H1 (cell line): ENCODE measurements around the gene ZBTB33. TPM values are rescaled to one million over a fixed set of nuclear protein-coding genes. Genes with fewer than 3 reads are reported as not detected.

ENCODE experiments used
- CTCF ChIA-PET: fragments of 300-600 bp; sonication (Branson Sonifier 250); formaldehyde crosslinking; loops from one replicate; lab custom pipeline; 2021; ENCODE audit not compliant: partially characterized antibody; lab: Charles Lee
- POLR2A ChIA-PET: fragments of 300-600 bp; sonication (Branson Sonifier 250); formaldehyde crosslinking; loops from one replicate; lab custom pipeline; 2021; ENCODE audit warnings: inconsistent platforms; ENCODE audit not compliant: partially characterized antibody; lab: Charles Lee
- DNase-seq, 2 experiments: peaks; one replicate each; pipeline versions ENCODE4 v3.0.0 to v3.0.0-alpha.2; 2010 to 2022; ENCODE audit warnings: low spot score in 2 of 2, low read depth in 1 of 2, mixed read lengths in 1 of 2
- FAIRE-seq: peaks from 2 replicates; lab custom pipeline; 2011; peaks lifted over from hg19 to GRCh38; lab: Jason Lieb, UNC
- H2AFZ ChIP-seq: 2 replicates; pipeline ENCODE4 v1.8.1; 2012; ENCODE audit warnings: low read length, inconsistent platforms
- H2AK5ac ChIP-seq: 2 replicates; pipeline ENCODE4 v1.6.1; 2013; ENCODE audit warnings: low read depth, low read length
- H2BK120ac ChIP-seq: replicated peaks from 2 replicates; pipeline ENCODE3; 2013; ENCODE audit warnings: low read depth, low read length, inconsistent platforms
- H2BK12ac ChIP-seq: 2 replicates; pipeline ENCODE4 v1.6.1; 2013; ENCODE audit warnings: low read depth, low read length
- H2BK15ac ChIP-seq: 2 replicates; pipeline ENCODE4 v1.6.1; 2013; ENCODE audit warnings: low read length
- H2BK20ac ChIP-seq: 2 replicates; pipeline ENCODE4 v1.6.1; 2013; ENCODE audit warnings: low read length
- H2BK5ac ChIP-seq: 2 replicates; pipeline ENCODE4 v1.6.1; 2013; ENCODE audit warnings: low read depth, low read length
- H3K14ac ChIP-seq: 2 replicates; pipeline ENCODE4 v1.6.1; 2013; ENCODE audit warnings: inconsistent platforms; ENCODE audit not compliant: insufficient read length
- H3K18ac ChIP-seq: 2 replicates; pipeline ENCODE4 v1.6.1; 2013; ENCODE audit warnings: low read length; ENCODE audit errors: extremely low read depth
- H3K23ac ChIP-seq: 2 replicates; pipeline ENCODE4 v1.6.1; 2013; ENCODE audit warnings: inconsistent platforms; ENCODE audit not compliant: insufficient read length
- H3K23me2 ChIP-seq: 2 replicates; pipeline ENCODE4 v1.6.1; 2013; ENCODE audit warnings: low read depth, low read length
- H3K27ac ChIP-seq: 2 replicates; pipeline ENCODE4 v1.6.1; 2011; ENCODE audit warnings: low read depth, low read length, inconsistent platforms
- H3K27me3 ChIP-seq, 4 experiments: replicated peaks in 1 of 4; 1 replicate in 1 of 4; 2 replicates in 3 of 4; pipeline versions ENCODE4 v1.6.1 to v1.8.1; 2011 to 2013; ENCODE audit warnings: low read length in 3 of 4, mild to moderate bottlenecking in 3 of 4, inconsistent platforms in 2 of 4, mixed read lengths in 2 of 4, moderate library complexity in 1 of 4; ENCODE audit not compliant: control insufficient read depth in 3 of 4, insufficient read depth in 3 of 4; ENCODE audit errors: extremely low read depth in 1 of 4
- H3K36me3 ChIP-seq, 4 experiments: 2 replicates each; pipeline versions ENCODE4 v1.6.1 to v1.8.1; 2011 to 2013; ENCODE audit warnings: mild to moderate bottlenecking in 4 of 4, low read length in 3 of 4, moderate library complexity in 2 of 4, control low read depth in 1 of 4, inconsistent platforms in 1 of 4; ENCODE audit not compliant: insufficient read depth in 4 of 4, control insufficient read depth in 2 of 4
- H3K4ac ChIP-seq: replicated peaks from 2 replicates; pipeline ENCODE3; 2013; ENCODE audit warnings: low read length, low read depth, mixed read lengths, inconsistent platforms; ENCODE audit not compliant: insufficient read length
- H3K4me1 ChIP-seq, 4 experiments: replicated peaks in 1 of 4; 1 replicate in 1 of 4; 2 replicates in 3 of 4; pipeline versions ENCODE4 v1.6.1 to v1.8.1; 2011 to 2013; ENCODE audit warnings: low read length in 3 of 4, inconsistent platforms in 2 of 4, mixed read lengths in 1 of 4; ENCODE audit not compliant: insufficient read depth in 4 of 4, control insufficient read depth in 3 of 4
- H3K4me2 ChIP-seq, 2 experiments: 2 replicates each; pipeline versions ENCODE4 v1.6.1 to v1.8.1; 2011 to 2013; ENCODE audit warnings: low read depth in 2 of 2, low read length in 2 of 2, control low read depth in 1 of 2, inconsistent platforms in 1 of 2, mild to moderate bottlenecking in 1 of 2; ENCODE audit not compliant: insufficient read depth in 1 of 2
- H3K4me3 ChIP-seq, 4 experiments: fragments of 200-600, 300-600 bp in 1 of 4; sonication (generic), shearing (Covaris generic), sonication (Bioruptor Twin) in 1 of 4; 2 replicates each; pipeline versions ENCODE4 v1.5.1 to v1.8.1; 2011 to 2016; ENCODE audit warnings: low read length in 4 of 4, low read depth in 3 of 4, control low read depth in 2 of 4, inconsistent platforms in 2 of 4, mild to moderate bottlenecking in 2 of 4, mixed read lengths in 1 of 4, moderate library complexity in 1 of 4; ENCODE audit not compliant: insufficient read depth in 2 of 4; ENCODE audit errors: extremely low read depth in 1 of 4
- H3K56ac ChIP-seq: replicated peaks from 2 replicates; pipeline ENCODE3; 2013; ENCODE audit warnings: low read depth, mild to moderate bottlenecking, mixed read lengths, low read length, inconsistent platforms; ENCODE audit not compliant: insufficient read length
- H3K79me1 ChIP-seq: 2 replicates; pipeline ENCODE4 v1.6.1; 2013; ENCODE audit warnings: low read depth, low read length, control low read depth
- H3K79me2 ChIP-seq, 2 experiments: 2 replicates each; pipeline versions ENCODE4 v1.6.1 to v1.8.1; 2012 to 2013; ENCODE audit warnings: low read length in 2 of 2, mild to moderate bottlenecking in 2 of 2, inconsistent platforms in 1 of 2; ENCODE audit not compliant: insufficient read depth in 2 of 2, control insufficient read depth in 1 of 2
- H3K9ac ChIP-seq, 4 experiments: replicated peaks in 1 of 4; 1 replicate in 1 of 4; 2 replicates in 3 of 4; pipeline versions ENCODE4 v1.6.1 to v1.8.1; 2011 to 2013; ENCODE audit warnings: low read depth in 3 of 4, low read length in 3 of 4, control low read depth in 2 of 4, mild to moderate bottlenecking in 2 of 4, moderate library complexity in 2 of 4, inconsistent platforms in 1 of 4; ENCODE audit errors: extremely low read depth in 1 of 4
- H3K9me3 ChIP-seq, 2 experiments: 2 replicates each; pipeline versions ENCODE4 v1.6.1 to v1.8.1; 2012 to 2013; ENCODE audit warnings: mild to moderate bottlenecking in 2 of 2, moderate library complexity in 2 of 2, control low read depth in 1 of 2, inconsistent platforms in 1 of 2, low read depth in 1 of 2, low read length in 1 of 2, mixed read lengths in 1 of 2; ENCODE audit not compliant: insufficient read depth in 2 of 2
- H4K20me1 ChIP-seq, 2 experiments: replicated peaks in 1 of 2; 2 replicates each; pipeline versions ENCODE3 to v1.8.1; 2011 to 2013; ENCODE audit warnings: inconsistent platforms in 2 of 2, low read length in 2 of 2, mild to moderate bottlenecking in 1 of 2; ENCODE audit not compliant: insufficient read depth in 2 of 2, control insufficient read depth in 1 of 2
- H4K5ac ChIP-seq: 2 replicates; pipeline ENCODE4 v1.6.1; 2013; ENCODE audit warnings: low read length, low read depth, mixed read lengths, inconsistent platforms; ENCODE audit not compliant: insufficient read length
- H4K8ac ChIP-seq: 2 replicates; pipeline ENCODE4 v1.8.0; 2013; ENCODE audit warnings: mild to moderate bottlenecking, moderate library complexity, low read length, inconsistent platforms; ENCODE audit not compliant: insufficient read depth; ENCODE audit errors: extremely low read depth
- H4K91ac ChIP-seq: replicated peaks from 2 replicates; pipeline ENCODE3; 2013; ENCODE audit warnings: low read length, mixed read lengths, inconsistent platforms; ENCODE audit not compliant: insufficient read length
- CBX8 ChIP-seq: fragments of 300-800, 300-1000 bp; sonication (generic); IDR thresholded peaks from 2 replicates; pipeline ENCODE4 v1.7.1; 2016; ENCODE audit warnings: low read depth, low read length, borderline replicate concordance
- HDAC6 ChIP-seq: IDR thresholded peaks from one replicate; pipeline ENCODE4 v1.7.1; 2012; ENCODE audit warnings: low read depth, mild to moderate bottlenecking, inconsistent platforms, low read length, moderate library complexity
- MAX ChIP-seq: IDR thresholded peaks from 2 replicates; pipeline ENCODE4 v1.6.1; 2012; ENCODE audit warnings: inconsistent platforms
- RAD21 ChIP-seq, 2 experiments: IDR thresholded peaks in 1 of 2; conservative IDR thresholded peaks in 1 of 2; 2 replicates each; pipeline ENCODE4 v1.6.1; 2011; ENCODE audit warnings: low read depth in 2 of 2, low read length in 2 of 2, improper control_type of control experiment in 1 of 2, inconsistent platforms in 1 of 2, mild to moderate bottlenecking in 1 of 2, moderate library complexity in 1 of 2
- RNF2 ChIP-seq: fragments of 200-900, 300-1000 bp; sonication (generic); IDR thresholded peaks from 2 replicates; pipeline ENCODE4 v1.7.1; 2016; ENCODE audit warnings: borderline replicate concordance, low read depth, mild to moderate bottlenecking, antibody characterized with exemption, low read length; ENCODE audit not compliant: poor library complexity, severe bottlenecking; ENCODE audit errors: missing control alignments
- TAF1 ChIP-seq: IDR thresholded peaks from 2 replicates; pipeline ENCODE4 v1.6.1; 2011; ENCODE audit warnings: mild to moderate bottlenecking, low read depth, low read length
- WGBS, 2 experiments: shearing (Covaris generic) in 1 of 2; methylation state at CpG; one replicate each; pipeline versions ENCODE4 v1.1.6 to v1.1.7; 2013 to 2015; ENCODE audit warnings: low lambda C conversion rate in 2 of 2, mixed read lengths in 2 of 2, inconsistent platforms in 1 of 2, low coverage in 1 of 2, missing lambda C conversion rate in 1 of 2; ENCODE audit not compliant: insufficient replicate concordance in 2 of 2, insufficient coverage in 1 of 2, insufficient read length in 1 of 2; ENCODE audit errors: extremely low coverage in 1 of 2, missing lambda C conversion rate in 1 of 2; 5-methylcytosine and 5-hydroxymethylcytosine counted together
- polyA plus RNA-seq, 7 experiments: library from polyadenylated mRNA; depleted of rRNA in 3 of 7; stranded (reverse) in 5 of 7; unstranded in 2 of 7; fragments of >200 nt in 5 of 7; fragments of 200-250 nt in 2 of 7; gene quantifications; 1 replicate in 5 of 7; 2 replicates in 1 of 7; 4 replicates in 1 of 7; pipeline versions ENCODE4 v1.2.1 to v1.2.3, GENCODE V29; 2011 to 2013; ENCODE audit warnings: missing spikeins in 2 of 7, mixed read lengths in 2 of 7
- total RNA-seq: library from RNA; stranded (reverse); fragmentation: NEBNext Ultra II Directional; extraction: Animal tissue kit (Norgen Biotek cat#: 25700); gene quantifications from 2 replicates; pipeline ENCODE4 v1.2.1, GENCODE V29; 2021
- TF ChIP-seq, protein P1 (sequence below), 3 experiments: IDR thresholded peaks; 1 replicate in 2 of 3; 2 replicates in 1 of 3; pipeline versions ENCODE4 v1.5.1 to v1.6.1; 2011; ENCODE audit warnings: low read length in 3 of 3, mild to moderate bottlenecking in 3 of 3, inconsistent platforms in 2 of 3, low read depth in 1 of 3, moderate library complexity in 1 of 3; ENCODE audit not compliant: insufficient read depth in 1 of 3; ENCODE audit errors: control extremely low read depth in 1 of 3

Gene ZBTB33
- total and polyA plus RNA-seq, 2 of the 8 experiments (the other 6 are each of a cell fraction or from before 2014, with no cell fraction given), result 3.4 to 14.9 TPM

DNA sequence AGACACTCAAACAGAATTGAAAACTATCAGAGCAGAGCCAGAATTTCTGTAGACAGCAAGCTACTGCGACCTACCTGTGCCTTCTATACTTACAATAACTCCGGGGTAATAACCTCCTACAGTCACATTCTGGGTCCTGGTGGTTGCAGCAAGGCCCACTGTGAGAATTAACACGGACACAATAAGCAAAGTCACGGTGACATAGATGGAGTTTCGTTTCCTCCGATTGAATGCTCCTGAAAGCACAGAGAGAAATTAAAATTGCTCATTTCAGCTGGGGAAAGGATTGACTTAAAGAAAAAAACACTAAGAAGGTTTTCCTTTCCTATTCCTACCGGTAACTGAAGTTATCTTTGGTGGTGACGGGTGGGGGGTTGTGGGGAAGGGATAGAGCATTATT, 53.6 kb downstream of the ZBTB33 start:
- Histone ChIP-seq H2BK12ac (no peak overlapping the region), H2BK20ac (no peak overlapping the region), H3K79me2 (no peaks in the 10 kb centered on the region), H3K4ac (no peak overlapping the region), H3K36me3 (no peaks in the 10 kb centered on the region), H2BK120ac (no peak overlapping the region), H3K9me3 (no peaks in the 10 kb centered on the region), H4K8ac (no peak overlapping the region), H3K4me2 (no peak overlapping the region), H2BK5ac (no peak overlapping the region), H3K79me1 (no peaks in the 10 kb centered on the region), H2AFZ (no peak overlapping the region), H3K18ac (no peak overlapping the region), H2BK15ac (no peak overlapping the region), H3K4me1 (peaks cover 0 to 6% (median 4%) of the 10 kb centered on the region in 4 experiments; a peak in 3 of 7 replicates), H3K4me3 (no peak overlapping the region), H3K27ac (no peak overlapping the region), H3K9ac (no peak overlapping the region), H3K56ac (no peak overlapping the region), H4K91ac (no peak overlapping the region), H2AK5ac (no peak overlapping the region), H3K27me3 (peaks cover 0 to 38% (median 25%) of the 10 kb centered on the region in 4 experiments; a peak in 5 of 7 replicates), H4K5ac (no peak overlapping the region), H3K23ac (no peak overlapping the region), H3K14ac (no peak overlapping the region), H3K23me2 (no peaks in the 10 kb centered on the region; the same call in 1 of the 2 replicates), H4K20me1 (no peaks in the 10 kb centered on the region)
- FAIRE-seq (no peak), DNase-seq (no peak)
- TF ChIP-seq RAD21 (IDR thresholded peaks at IDR 0.05 in 1 of 2, conservative IDR thresholded peaks at IDR 0.05 in 1 of 2; ENCODE audit: low read depth in 2 of 2, low read length in 2 of 2) (no peak), RNF2 (no peak), MAX (no peak), CBX8 (no peak), TAF1 (no peak), HDAC6 (no peak)
- TF ChIP-seq, protein P1, sequence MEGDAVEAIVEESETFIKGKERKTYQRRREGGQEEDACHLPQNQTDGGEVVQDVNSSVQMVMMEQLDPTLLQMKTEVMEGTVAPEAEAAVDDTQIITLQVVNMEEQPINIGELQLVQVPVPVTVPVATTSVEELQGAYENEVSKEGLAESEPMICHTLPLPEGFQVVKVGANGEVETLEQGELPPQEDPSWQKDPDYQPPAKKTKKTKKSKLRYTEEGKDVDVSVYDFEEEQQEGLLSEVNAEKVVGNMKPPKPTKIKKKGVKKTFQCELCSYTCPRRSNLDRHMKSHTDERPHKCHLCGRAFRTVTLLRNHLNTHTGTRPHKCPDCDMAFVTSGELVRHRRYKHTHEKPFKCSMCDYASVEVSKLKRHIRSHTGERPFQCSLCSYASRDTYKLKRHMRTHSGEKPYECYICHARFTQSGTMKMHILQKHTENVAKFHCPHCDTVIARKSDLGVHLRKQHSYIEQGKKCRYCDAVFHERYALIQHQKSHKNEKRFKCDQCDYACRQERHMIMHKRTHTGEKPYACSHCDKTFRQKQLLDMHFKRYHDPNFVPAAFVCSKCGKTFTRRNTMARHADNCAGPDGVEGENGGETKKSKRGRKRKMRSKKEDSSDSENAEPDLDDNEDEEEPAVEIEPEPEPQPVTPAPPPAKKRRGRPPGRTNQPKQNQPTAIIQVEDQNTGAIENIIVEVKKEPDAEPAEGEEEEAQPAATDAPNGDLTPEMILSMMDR (IDR thresholded peaks at IDR 0.05; ENCODE audit: control extremely low read depth in 1 of 3, insufficient read depth in 1 of 3, low read depth in 1 of 3, low read length in 3 of 3), result no peak
- CTCF ChIA-PET, result no interaction called here
- WGBS, 2 experiments, result 80% methylated on average over 8 of the region's 8 CpGs; no CpG with 5 or more reads in 1 of the 2 experiments
- POLR2A ChIA-PET, result no interaction called here
